ENCODE data around the gene SLC48A1.

SLC48A1 gene

DNA sequence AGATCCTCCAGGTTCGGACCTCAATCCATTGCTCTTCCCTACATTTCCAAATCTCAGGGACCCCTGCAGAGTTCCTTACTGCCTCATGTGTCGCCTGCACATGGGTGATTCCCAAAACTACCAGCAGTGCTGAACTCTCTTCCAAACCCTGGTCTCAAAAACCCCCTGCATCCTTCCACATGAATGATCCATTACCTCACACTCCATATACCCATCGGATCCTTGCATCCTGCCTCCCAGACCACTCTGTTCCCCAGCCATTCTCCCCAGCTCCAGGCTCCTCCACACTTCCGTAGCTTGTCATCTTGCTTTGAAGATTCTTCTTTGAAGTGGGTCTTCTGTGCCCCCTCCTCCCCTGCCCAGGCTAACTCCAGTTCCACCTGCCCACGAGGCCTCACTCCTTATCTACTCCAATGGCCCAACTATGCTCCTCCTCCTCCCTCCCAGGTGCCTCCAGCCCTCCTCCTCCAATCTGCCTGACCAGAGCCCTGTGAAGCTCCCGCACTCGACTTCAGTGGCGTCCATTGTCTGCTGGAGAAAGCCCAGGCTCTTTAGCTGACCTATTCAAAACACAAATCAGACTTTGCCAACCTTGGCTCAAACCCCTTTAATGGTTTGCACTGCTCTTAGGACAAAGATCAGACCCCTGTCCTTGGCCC is 28.1 kb upstream of the SLC48A1 start:
- DNase-seq (ENCODE audit: low spot score), result no peak

DNA sequence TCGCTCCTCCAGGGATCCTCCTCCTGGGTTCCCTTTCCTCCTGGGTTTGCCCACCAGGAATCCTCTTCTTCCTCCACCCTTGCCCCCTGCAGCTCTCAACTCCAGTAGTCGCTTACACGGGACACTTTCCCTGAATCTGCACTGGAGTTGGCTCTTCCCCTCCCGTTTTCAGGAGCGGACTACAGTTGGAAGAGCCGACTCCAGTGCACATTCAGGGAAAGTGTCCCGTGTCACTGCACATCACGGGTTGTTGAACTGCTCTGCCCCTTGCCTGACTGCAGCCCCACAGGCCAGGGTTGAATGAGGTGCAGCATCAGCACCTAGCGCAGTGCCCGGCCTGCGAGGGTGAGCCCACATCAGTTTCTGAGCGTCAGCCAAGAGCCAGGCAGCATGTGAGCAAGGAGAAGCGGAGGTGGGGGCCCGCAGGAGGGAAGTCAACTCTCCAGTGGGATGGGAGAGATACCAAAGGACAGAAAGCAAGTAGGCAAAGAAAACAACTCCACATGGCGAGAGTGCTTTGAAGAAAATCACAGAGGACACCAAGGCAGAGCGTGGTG is 27.5 kb upstream of the SLC48A1 start:
- no peak for DNase-seq (ENCODE audit: low spot score)

DNA sequence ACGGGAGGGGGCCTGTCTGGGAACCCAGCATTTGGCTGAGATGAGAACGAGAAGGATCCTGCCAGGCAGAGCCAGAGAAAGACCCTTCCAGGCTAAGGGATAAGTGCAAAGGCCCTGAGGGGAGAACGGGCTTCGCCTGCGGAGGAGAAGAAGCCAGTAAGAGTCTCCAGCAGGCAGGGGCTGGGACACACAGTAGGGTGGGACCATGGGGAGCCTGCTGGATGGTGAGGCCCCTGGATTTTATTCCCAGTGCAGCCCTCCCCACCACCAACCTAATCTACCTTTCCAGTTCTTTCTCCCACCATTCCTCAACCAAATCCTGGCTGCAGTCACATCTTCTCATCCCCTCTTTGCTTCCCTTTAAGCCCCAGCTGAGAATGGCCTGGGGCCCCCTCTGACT is 27.0 kb upstream of the SLC48A1 start:
- DNase-seq (ENCODE audit: low spot score), result no peak

DNA sequence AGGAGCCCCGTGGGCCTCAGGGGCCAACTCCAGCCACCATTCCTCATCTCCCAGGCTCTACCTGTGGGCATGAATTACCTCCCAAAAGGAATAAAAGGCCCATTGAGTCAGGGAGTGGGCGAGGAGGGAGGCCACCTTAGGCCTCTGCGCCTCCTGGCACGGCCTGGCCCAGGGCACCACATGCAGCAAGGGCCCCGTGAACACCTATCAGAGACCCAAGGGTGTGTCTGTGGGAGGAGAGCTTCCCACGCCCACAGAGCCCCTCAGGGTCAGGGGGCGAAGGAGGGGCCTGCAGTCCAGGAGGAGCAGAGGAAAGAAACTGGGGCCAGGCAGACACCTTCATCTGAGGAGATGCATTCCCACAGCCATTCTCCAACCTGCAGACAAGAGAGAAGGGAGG is 26.5 kb upstream of the SLC48A1 start:
- DNase-seq (ENCODE audit: low spot score), result no peak

DNA sequence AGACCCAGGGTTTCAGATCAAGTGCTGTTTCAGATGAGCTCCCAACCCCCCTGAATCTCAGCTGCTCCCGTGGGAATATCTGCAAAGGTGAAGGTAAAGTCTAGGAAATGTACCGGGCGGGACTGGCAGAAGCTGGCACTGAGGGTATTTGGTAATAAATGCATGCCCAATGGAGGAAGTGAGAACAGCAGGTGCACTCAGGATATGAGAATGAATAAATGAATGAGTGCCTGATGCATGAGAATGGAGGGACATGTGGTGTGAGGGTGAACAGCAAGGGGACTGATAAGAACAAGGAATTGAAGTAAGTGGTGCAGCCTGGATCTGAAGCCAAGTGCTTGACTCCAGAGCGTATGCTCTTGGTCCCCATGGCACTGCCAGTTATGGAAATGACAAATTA is 25.9 kb upstream of the SLC48A1 start:
- DNase-seq (ENCODE audit: low spot score), result no peak

DNA sequence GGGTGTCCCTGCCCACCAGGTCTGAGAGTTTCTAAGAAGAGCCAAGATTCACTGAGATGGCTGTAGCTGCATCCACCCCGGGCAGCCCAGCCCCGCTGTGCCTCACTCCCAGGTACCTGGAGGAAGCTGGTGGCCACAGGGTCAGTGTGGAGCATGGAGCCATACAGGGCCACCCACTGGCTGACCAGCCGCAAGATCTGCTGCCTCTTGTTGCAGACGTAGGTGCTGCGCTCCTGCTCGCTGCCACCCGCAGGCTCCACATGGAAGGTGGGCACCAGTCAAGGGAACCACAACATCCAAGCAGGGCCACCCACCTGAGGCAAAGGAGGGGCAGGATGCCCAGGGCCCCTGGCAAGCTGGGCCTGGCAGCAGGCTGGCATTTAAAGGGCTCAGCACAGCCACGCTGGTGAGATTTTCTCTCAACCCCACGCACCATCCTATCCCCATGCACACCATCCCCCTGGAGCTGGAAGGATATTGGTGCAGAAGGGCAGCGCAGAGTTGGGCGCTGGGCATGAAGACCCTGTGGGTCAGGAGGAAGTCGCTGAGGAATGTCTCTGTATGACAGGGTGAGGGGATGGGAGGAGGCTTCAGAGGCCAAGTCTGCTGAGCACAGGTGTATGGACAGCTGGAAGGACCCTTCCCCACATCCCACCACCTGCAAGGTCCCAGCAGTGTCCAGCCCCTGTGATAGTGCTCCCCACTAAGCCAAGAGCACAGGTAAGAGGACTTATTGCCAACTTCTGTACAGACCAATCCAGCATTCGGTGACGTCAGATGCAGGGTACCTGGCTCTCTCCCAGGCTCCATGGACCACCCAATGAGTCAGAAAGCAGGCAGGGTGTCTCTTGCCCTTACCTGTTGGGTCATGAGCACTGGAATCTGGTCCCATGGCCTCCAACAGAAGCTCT is 25.2 kb upstream of the SLC48A1 start:
- DNase-seq (ENCODE audit: low spot score), result no peak

DNA sequence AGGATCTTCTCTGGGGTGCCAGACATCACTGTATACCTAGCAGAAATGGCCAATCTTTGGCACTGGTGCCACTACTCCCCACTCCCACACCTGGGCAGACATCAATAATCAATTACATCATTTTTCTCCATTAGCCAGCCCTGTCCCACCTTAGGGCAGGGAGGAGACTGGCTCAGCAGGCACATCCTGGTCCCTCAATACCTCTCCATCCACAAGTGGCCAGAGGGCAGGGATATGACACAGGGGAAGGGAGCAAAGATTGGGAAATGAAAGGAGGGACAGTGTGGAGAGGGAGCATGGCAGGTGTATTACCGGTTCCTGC is 24.6 kb upstream of the SLC48A1 start:
- DNase-seq (ENCODE audit: low spot score), result no peak

DNA sequence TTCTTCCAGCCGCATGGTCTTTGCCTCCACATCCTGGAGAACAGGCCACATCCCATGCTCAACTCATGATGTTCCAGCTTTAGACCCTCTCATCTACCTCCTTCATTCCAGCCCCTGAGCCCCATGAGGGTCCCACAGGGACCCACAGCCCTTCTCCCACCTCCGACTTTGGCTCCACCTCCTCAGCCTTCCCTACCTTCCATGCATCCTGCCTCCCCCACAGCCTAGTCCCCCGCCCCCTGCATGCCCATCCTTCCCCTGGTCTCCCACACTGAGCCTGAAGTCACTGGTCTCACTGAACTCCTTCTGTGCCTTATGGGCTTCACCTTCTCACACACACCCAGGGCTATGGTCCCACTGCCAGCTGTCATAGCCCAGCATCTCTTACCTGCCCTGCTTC is 24.1 kb upstream of the SLC48A1 start:
- no peak for DNase-seq (ENCODE audit: low spot score)

DNA sequence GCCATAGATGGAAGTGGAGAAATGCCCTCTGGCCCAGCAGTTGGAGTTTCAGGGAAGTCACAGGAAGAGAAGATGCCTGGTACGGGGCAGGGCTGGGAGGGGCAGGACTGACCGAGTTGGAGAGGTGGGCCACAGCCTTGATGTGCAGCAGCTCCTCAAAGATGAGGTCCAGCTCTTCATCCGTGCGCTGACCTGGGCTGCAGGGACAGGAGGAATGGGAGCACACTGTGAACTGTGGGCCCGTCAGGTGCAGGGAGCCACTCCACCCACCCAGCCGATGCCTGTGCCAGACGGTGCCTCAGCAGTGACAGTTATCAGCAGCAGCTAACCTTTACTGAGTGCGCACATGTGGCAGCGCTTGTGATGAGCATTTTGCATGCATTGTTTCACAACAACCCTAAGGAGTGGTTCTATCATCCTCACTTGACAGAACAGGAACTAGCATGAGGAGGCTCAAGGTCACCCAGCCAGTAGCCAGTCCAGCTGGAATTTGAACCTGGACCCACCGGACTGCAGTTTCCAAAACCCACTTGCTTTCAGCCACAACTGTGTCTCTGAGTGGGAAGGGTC is 22.7 kb upstream of the SLC48A1 start:
- DNase-seq (ENCODE audit: low spot score), result no peak

DNA sequence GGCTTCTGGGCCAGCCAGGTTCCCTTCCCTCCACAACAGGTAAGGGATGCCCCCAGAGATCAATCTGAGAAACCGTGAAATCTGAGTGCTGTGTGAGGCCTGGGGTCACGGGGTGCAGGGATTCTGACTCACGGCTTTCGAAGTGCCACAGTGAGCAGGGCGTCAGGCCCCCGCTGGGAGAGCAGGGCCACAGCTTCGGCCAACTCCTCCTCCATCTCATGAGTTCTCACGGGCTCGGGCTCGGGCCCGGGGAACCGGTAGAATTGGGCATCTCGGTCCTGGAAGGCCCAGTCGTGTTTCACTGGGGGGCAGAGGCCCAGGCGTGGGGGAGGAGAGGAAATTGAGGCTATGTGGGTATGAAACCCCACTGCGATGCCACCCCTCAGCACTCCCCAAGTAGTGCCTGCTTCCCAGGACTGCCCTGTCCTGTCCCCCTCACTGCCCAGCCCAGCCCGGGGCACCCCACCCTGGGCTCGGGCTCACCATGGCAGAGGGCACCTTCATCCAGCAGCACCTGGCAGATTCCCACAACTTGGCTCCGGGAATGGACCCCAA is 22.0 kb upstream of the SLC48A1 start:
- DNase-seq (ENCODE audit: low spot score), result no peak

DNA sequence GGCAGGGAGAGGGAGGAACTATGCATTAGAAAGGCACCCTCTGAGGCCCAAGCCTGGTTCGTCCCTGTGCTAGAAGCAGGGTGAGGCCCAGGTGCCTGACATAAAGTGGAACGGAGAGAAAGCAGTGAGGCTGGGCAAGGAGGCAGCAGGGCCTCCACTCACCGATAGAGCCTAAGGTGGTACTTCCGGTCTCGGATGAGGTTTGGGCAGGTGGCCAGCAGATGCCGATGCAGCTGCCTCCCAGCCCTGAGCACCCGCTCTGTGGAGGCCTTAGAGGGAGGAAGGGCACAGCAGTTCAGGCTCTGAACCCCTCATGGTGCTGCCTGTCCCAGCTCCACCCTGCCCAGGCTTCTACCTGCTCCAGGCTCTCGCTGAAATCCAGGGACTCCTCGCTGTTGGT is 21.5 kb upstream of the SLC48A1 start:
- no peak for DNase-seq (ENCODE audit: low spot score)

DNA sequence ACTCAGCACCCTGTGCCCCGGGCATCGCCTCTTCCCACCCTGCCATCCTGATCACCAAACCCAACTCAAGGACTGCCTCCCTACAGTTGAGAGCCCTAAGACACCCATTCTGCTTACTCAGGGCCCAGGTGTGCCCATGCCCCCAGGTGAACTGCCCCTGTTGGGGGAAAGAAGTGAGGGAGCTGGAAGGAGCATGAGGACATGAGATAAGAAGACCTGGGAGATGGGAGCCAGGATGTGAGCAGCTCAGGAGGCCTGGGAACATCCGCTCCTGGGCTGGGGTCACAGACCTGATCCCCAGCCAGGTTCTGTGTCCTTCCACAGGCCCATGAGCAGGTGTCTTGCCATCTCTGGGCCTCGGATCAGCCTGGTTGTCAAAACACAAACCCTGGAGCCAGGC is 20.9 kb upstream of the SLC48A1 start:
- DNase-seq (ENCODE audit: low spot score), result no peak

DNA sequence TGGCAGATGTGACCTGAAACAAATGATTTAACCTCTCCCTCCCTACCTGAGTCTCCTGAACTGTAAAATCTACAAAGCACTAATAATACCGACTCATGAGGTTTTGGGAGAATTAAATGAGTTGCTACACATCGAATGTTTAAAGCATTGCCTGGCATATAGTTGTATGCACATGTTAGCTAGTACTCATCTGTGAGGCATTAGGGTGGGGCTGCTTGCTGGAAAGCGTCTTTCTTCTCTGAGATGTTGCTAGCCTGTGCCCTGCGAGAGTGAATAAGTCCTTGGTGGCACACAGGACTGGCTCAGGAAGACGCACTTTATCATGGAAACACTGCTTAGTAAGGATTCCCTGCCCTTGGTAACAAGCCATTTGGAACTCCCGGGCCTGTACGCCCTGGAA is 20.5 kb upstream of the SLC48A1 start:
- no peak for DNase-seq (ENCODE audit: low spot score)

DNA sequence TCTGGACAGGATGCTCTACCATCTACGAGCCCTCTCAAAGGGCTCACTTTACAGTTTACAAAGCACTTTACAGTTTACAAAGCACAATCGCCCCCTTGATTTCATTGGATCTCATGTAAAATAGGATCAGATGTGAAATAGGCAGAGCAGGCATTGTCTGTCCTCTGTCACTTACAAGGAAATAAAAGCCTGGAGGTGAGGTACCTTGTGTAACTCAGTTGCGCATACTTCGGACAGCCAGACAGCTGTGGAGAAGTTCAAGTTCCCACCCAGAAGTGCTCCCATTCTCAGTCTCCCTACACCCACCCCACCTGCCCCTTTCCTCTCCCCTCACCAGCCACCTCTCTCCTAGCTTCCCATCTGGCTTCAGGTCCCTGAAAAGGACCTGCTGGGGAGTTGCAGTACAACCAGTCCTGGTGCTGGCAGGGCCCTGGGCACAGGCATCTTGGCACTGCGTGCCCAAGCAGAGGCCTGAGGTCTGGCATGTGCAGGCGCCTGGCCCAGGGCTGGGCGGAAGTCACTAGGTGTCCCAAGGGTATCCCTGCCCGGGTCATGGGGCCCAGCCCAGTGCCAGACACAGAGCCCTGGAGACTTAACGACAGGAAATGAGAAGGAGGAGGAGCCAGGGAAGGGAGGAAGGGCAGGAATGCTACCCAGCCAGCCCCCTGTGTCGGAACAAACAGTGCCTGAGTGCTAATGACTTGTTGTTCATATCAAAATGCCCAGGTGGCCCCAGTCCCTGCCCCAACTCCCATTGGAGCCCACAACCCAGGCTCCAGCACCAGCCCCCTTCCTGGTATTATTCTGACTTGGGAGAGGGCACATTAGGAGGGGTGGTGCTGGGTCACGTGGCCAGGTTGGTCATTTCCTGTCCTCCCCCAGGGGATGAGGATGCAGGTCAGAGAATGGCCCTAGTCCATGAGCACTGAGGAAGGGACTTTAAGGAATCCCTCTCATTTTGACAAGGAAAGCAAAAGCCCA is 19.7 kb upstream of the SLC48A1 start:
- no peak for DNase-seq (ENCODE audit: low spot score)

DNA sequence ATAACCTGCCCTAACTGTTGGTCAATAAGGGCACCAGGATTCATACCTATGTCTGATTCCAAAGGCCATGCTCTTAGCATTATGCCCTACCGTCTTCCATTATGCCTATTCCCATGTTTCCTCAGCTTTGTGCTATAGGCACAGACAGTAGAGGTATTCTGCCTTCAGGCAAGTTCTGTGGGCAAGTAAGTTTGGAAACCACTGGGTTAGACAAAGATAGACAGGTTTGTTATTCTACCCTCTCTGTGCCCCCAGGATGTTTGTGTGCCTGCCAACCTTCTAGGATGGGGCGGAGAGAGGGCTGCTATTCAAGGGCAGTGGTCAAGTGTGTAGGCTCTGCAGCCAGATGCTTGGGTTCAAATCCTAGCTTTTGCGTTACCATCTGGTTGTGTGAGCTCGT is 18.9 kb upstream of the SLC48A1 start:
- DNase-seq (ENCODE audit: low spot score), result no peak

DNA sequence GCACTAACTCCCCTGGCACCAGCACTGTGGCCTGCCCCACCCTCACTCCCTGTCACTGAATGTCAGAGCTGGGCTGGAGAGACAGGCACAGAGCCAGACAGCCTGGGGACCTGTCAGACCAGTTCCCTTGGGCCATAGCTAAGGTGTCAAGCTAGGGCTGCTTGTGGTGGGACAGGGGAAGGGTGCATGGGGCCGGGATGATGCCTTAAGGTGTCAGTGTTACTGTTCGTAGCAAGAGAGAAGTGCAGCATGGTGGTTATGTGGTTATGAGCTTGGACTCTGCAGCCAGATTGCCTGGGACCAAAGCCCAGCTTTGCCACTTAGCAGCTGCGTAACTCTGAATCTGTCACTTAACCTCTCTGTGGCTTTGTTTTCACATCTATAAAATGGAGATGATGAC is 18.2 kb upstream of the SLC48A1 start:
- DNase-seq (ENCODE audit: low spot score), result no peak

DNA sequence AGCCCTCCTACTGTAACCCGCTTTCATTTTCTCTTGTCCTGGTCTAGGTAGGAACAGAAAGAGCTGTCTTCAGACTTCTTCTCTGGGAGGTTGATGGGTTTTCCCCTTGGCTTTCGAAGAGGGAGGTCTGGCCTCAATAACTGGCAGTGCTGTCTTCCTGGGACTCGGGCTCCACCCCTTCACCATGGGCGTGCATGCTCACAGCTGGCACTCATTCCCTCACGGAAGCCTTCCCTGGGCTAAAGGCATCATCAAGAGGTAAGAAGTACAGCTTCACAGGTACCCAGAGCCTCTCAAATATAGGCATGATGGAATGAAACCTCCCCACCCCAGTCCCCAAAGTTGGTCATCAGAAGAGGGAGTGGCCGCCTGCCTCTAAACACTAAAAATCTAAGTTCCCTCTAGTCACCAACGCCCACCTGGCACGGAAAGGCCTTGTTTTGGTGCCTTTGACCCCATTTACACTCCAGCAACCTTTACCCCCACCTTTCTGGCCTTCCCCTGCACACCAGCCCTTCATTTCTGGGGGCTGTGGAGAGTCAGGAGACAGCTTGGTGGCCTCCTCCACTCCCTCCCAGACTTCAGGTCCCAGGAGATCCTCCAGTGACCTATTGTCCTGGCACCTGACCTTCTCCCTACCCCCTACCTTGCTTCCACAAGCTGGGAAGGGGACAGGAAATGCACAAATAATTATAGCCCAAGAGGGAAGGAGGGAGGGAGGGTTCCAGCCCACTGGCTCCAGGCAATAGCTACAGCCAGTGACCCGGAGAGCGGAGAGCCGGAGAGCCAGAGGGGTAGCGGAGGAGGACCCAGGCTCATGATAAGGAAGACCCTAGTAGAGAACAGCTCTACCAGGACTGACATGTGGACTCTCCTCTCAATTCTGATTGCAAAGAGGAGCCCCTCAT is 17.1 kb upstream of the SLC48A1 start:
- no peak for DNase-seq (ENCODE audit: low spot score)

DNA sequence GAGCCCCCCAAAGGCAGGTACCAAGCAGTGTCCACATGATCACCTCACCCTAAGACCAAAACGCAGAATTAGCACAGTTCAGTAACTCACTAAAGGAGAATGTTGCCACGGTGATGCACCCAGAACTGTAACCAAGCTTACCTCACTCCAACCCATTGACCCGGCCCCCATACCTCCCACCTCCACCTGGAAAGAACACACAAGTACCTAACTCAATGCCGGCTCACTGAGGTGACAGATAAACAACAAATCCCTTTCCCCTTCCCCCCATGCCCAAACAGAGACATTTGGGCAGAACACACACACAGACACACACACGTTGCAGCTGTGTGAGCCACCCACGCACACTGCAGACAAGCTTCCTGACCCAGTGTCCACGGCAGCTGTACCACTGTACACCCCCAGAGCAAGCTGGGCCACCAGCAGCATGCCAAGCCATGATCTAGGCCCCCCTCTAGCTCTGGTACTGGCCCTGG is 15.6 kb upstream of the SLC48A1 start:
- DNase-seq (ENCODE audit: low spot score), result no peak

DNA sequence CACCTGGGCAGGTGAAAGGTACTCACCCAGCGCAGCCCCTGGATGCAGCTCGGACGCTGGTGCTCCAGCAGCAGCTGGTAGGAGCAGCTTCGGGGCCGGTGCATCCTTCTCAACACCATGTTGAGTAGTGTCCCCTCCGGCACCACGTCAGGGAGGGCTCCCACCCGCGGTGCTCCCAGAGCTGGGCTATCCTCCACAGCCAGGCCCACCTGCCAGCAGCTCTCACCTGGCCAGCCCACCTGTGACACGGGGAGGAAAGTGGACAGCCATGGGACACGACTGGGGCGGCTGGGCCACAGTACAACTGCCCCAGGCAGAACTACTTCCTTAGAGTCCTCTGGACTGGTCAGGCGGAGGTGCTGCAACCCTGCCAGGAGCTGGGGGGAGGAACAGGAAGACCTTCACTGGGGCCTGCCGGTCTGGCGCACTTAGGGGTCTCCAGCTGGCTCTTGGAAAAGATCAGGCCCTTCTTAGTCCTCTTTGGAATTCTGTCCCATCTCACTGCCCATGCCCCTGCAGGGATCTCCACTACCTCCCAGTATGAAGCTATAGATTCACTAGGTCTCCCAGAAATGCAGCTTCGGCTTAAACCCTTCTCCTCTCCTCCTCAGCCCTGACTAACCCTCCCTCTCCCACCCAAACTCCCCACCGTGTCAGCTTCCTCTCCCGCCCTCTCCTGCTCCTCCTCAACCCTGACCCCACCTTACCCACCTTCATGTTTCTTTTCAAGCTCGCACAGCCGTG is 15.0 kb upstream of the SLC48A1 start:
- no peak for DNase-seq (ENCODE audit: low spot score)

DNA sequence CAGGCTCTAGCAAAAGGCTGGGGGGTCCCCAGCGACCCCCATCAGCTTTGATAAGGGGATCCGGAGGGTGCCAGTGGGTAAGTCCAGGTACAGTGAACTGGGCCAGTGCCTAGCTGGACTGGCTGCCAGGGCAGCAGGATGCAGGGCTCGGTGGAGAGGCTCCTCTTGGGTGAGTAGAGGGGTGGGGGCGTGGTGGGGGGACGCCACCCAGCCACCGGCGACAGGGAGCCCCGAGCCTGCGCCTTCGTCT is 14.5 kb upstream of the SLC48A1 start:
- no peak for DNase-seq (ENCODE audit: low spot score)

Measured in CD4-positive, alpha-beta T cell treated with Interleukin-6 at 100 ng/mL for 8 hours (primary cell).